Neural cell (in vitro differentiated cells): ENCODE results near the gene HIVEP1. TPM values are rescaled to one million over a fixed set of nuclear protein-coding genes. Genes with fewer than 3 reads are reported as not detected.

Experiments used
- H2AFZ ChIP-seq: fragments of 200-600, 300-800 bp; sonication (generic), shearing (Covaris generic); 2 replicates; pipeline ENCODE4 v1.6.0; 2014; ENCODE audit warnings: low read depth, mild to moderate bottlenecking, antibody characterized with exemption, low read length, moderate library complexity
- H3F3A ChIP-seq: fragments of 200-600 bp; shearing (Covaris generic); 2 replicates; pipeline ENCODE4 v1.6.1; 2016; ENCODE audit warnings: mild to moderate bottlenecking, moderate library complexity, mixed read lengths, antibody characterized with exemption, low read length; ENCODE audit not compliant: insufficient read depth, poor library complexity, severe bottlenecking
- H3K27ac ChIP-seq: fragments of 200-600, 300-800 bp; sonication (generic), shearing (Covaris generic); 2 replicates; pipeline ENCODE4 v1.5.1; 2014; ENCODE audit warnings: mild to moderate bottlenecking, low read length, moderate library complexity
- H3K27me3 ChIP-seq: fragments of 300-800, 200-600 bp; sonication (generic), shearing (Covaris generic); 2 replicates; pipeline ENCODE4 v1.6.0; 2014; ENCODE audit warnings: mild to moderate bottlenecking, low read depth, low read length, moderate library complexity; ENCODE audit not compliant: insufficient read depth
- H3K36me3 ChIP-seq: fragments of 300-800, 200-600 bp; sonication (generic), shearing (Covaris generic); 2 replicates; pipeline ENCODE4 v1.5.1; 2014; ENCODE audit warnings: mild to moderate bottlenecking, antibody characterized with exemption, low read length, moderate library complexity; ENCODE audit not compliant: insufficient read depth
- H3K4me2 ChIP-seq: fragments of 300-800, 200-600 bp; sonication (generic), shearing (Covaris generic); 2 replicates; pipeline ENCODE4 v1.6.0; 2014; ENCODE audit warnings: mild to moderate bottlenecking, low read length
- H3K4me3 ChIP-seq: fragments of 300-800, 200-600 bp; sonication (generic), shearing (Covaris generic); 2 replicates; pipeline ENCODE4 v1.5.1; 2014; ENCODE audit warnings: mild to moderate bottlenecking, low read length, moderate library complexity
- H3K79me2 ChIP-seq: fragments of 200-600 bp; shearing (Covaris generic); replicated peaks from 2 replicates; pipeline ENCODE4 v1.6.0; 2014; ENCODE audit warnings: mild to moderate bottlenecking, low read length, moderate library complexity; ENCODE audit not compliant: insufficient read depth
- H3K9ac ChIP-seq: fragments of 300-800, 200-600 bp; sonication (generic), shearing (Covaris generic); 2 replicates; pipeline ENCODE4 v1.6.1; 2016; ENCODE audit warnings: mild to moderate bottlenecking, low read length, mixed read lengths
- H3K9me2 ChIP-seq: fragments of 200-600 bp; shearing (Covaris generic); 2 replicates; pipeline ENCODE4 v1.6.1; 2016; ENCODE audit warnings: mild to moderate bottlenecking, low read length, mixed read lengths; ENCODE audit not compliant: insufficient read depth
- H3K9me3 ChIP-seq: fragments of 200-600, 300-800 bp; sonication (generic), shearing (Covaris generic); 2 replicates; pipeline ENCODE4 v1.6.1; 2016; ENCODE audit warnings: mild to moderate bottlenecking, mixed run types, low read length, moderate library complexity, mixed read lengths
- H4K20me1 ChIP-seq: fragments of 200-600 bp; shearing (Covaris generic); 2 replicates; pipeline ENCODE4 v1.6.1; 2016; ENCODE audit warnings: mild to moderate bottlenecking, mixed run types; ENCODE audit not compliant: insufficient read depth
- CTCF ChIP-seq: fragments of 450-650 bp; IDR thresholded peaks from 2 replicates; pipeline ENCODE4 v1.5.1; 2014; ENCODE audit warnings: antibody characterized with exemption, mild to moderate bottlenecking, moderate library complexity; ENCODE audit not compliant: poor library complexity, severe bottlenecking
- EP300 ChIP-seq: fragments of 450-650 bp; conservative IDR thresholded peaks from 2 replicates; pipeline ENCODE4 v1.6.1; 2014; ENCODE audit warnings: antibody characterized with exemption, mild to moderate bottlenecking, moderate library complexity; ENCODE audit not compliant: poor library complexity, severe bottlenecking
- EZH2 ChIP-seq: fragments of 200-600, 300-800 bp; shearing (Covaris generic), sonication (generic); IDR thresholded peaks from 2 replicates; pipeline ENCODE4 v1.6.1; 2014; ENCODE audit warnings: antibody characterized with exemption, low read length, borderline replicate concordance, mild to moderate bottlenecking; ENCODE audit not compliant: insufficient read depth, poor library complexity, severe bottlenecking
- MXI1 ChIP-seq: fragments of 450-650 bp; conservative IDR thresholded peaks from 2 replicates; pipeline ENCODE4 v1.6.1; 2014; ENCODE audit warnings: antibody characterized with exemption, mild to moderate bottlenecking; ENCODE audit not compliant: poor library complexity, severe bottlenecking
- POLR2AphosphoS5 ChIP-seq: IDR thresholded peaks from 2 replicates; pipeline ENCODE4 v1.6.1; 2012
- RAD21 ChIP-seq: fragments of 450-650 bp; conservative IDR thresholded peaks from 2 replicates; pipeline ENCODE4 v1.6.1; 2014; ENCODE audit warnings: antibody characterized with exemption, mild to moderate bottlenecking, moderate library complexity
- SMC3 ChIP-seq: fragments of 450-650 bp; conservative IDR thresholded peaks from 2 replicates; pipeline ENCODE4 v1.6.1; 2014; ENCODE audit warnings: antibody characterized with exemption, mild to moderate bottlenecking, moderate library complexity; ENCODE audit not compliant: poor library complexity
- TAF1 ChIP-seq: IDR thresholded peaks from 2 replicates; pipeline ENCODE4 v1.6.1; 2012; ENCODE audit warnings: low read depth
- polyA plus RNA-seq: library from polyadenylated mRNA; depleted of rRNA; stranded (reverse); fragments of >200 nt; gene quantifications from 2 replicates; pipeline ENCODE4 v1.2.3, GENCODE V29; 2014
- TF ChIP-seq, protein P1 (sequence below): IDR thresholded peaks from 2 replicates; pipeline ENCODE4 v1.6.1; 2012; ENCODE audit warnings: borderline replicate concordance

HIVEP1 gene
- polyA plus RNA-seq, 1 donor from 2014 or later, result 3.6 TPM

DNA sequence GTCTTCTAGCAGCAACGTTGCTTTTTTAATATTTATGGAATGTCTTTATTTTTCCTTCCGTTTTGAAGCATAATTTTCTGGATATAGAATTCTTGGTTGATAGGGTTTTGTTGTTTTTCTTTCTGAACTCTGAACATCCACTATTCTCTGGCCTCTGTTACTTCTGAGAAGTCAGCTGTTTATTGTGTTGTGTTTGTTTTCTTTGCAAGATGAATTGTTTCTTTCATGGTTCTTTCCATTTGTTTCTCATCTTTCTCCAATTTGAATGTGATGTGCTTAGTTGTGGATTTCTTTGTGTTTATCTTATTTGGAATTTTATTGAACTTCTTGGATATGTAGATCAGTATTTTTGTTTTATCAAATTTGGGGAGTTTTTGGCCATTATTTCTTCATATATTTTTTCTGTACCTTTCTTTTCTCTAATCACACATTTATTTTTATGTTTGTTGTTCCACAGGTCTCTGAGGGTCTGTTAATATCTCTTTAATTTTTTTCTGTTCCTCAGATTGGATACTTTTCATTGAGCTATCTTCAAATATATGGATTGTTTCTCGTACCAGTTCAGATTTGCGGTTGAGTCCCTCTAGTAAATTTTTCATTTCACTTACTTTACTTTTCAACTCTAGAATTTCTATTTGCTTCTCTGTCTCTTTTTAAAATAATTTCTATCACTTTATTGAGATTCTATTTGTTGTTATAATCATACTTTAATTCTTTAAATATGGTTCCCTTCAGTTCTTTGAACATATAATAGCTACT is 18.0 kb downstream of the HIVEP1 start:
- Histone ChIP-seq H2AFZ (no peak overlapping the region), H3K27me3 (no peaks in the 10 kb centered on the region), H3K9me2 (no peaks in the 10 kb centered on the region), H3F3A (no peaks in the 10 kb centered on the region), H3K4me2 (no peak overlapping the region), H3K4me3 (no peak overlapping the region), H3K79me2 (peaks cover 16% of the 10 kb centered on the region), H3K9ac (no peak overlapping the region), H3K36me3 (no peaks in the 10 kb centered on the region), H3K9me3 (no peaks in the 10 kb centered on the region), H3K27ac (no peak overlapping the region), H4K20me1 (no peaks in the 10 kb centered on the region)
- TF ChIP-seq EP300 (no peak), MXI1 (no peak), SMC3 (no peak), CTCF (no peak), TAF1 (no peak), RAD21 (no peak), POLR2AphosphoS5 (no peak), EZH2 (no peak)
- TF ChIP-seq, protein P1, sequence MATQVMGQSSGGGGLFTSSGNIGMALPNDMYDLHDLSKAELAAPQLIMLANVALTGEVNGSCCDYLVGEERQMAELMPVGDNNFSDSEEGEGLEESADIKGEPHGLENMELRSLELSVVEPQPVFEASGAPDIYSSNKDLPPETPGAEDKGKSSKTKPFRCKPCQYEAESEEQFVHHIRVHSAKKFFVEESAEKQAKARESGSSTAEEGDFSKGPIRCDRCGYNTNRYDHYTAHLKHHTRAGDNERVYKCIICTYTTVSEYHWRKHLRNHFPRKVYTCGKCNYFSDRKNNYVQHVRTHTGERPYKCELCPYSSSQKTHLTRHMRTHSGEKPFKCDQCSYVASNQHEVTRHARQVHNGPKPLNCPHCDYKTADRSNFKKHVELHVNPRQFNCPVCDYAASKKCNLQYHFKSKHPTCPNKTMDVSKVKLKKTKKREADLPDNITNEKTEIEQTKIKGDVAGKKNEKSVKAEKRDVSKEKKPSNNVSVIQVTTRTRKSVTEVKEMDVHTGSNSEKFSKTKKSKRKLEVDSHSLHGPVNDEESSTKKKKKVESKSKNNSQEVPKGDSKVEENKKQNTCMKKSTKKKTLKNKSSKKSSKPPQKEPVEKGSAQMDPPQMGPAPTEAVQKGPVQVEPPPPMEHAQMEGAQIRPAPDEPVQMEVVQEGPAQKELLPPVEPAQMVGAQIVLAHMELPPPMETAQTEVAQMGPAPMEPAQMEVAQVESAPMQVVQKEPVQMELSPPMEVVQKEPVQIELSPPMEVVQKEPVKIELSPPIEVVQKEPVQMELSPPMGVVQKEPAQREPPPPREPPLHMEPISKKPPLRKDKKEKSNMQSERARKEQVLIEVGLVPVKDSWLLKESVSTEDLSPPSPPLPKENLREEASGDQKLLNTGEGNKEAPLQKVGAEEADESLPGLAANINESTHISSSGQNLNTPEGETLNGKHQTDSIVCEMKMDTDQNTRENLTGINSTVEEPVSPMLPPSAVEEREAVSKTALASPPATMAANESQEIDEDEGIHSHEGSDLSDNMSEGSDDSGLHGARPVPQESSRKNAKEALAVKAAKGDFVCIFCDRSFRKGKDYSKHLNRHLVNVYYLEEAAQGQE, result no peak

DNA sequence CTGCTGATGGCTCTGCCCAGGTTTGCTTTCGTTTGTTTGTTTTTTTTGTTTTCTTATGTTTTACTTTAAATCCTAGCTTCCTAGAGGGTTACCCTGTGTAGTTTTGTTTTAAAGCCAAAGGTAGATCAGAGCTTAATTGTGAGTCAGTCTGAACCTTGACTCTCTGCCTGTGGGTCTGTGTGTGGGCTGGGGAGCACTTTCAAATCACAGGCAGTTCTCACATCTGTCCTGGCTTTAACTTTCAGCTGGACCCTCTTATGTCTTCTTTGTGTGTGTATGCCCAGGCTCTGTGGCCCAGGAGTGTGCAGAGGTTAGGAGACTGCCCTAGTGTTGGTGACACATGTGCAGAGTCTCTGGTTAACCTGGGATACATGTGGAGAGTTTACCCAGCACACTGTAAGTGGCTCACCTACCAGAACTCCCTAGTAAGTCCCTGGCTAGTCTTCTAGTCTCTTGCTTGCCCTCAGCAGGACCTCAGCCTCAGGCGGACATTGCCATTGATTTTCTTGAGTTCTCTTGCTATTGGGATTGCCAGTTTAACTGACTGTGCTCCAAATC is 19.0 kb downstream of the HIVEP1 start:
- no peak overlapping the region for H3K4me3 ChIP-seq
- no peak for TF ChIP-seq POLR2AphosphoS5
- TF ChIP-seq, protein P1, result no peak
- TF ChIP-seq CTCF, result no peak
- TF ChIP-seq SMC3, result no peak
- no peak for TF ChIP-seq TAF1
- no peak for TF ChIP-seq EP300
- H3K27ac ChIP-seq, result no peak overlapping the region
- no peak overlapping the region for H3K9ac ChIP-seq
- H3F3A ChIP-seq, result no peaks in the 10 kb centered on the region
- no peak overlapping the region for H2AFZ ChIP-seq
- H4K20me1 ChIP-seq, result no peaks in the 10 kb centered on the region
- no peaks in the 10 kb centered on the region for H3K27me3 ChIP-seq
- no peaks in the 10 kb centered on the region for H3K9me2 ChIP-seq
- H3K36me3 ChIP-seq, result no peaks in the 10 kb centered on the region
- no peaks in the 10 kb centered on the region for H3K9me3 ChIP-seq
- peaks cover 18% of the 10 kb centered on the region for H3K79me2 ChIP-seq
- no peak overlapping the region for H3K4me2 ChIP-seq
